K562 (cell line): ENCODE data around the gene EFNA2. TPM values are rescaled to one million over a fixed set of nuclear protein-coding genes. Genes with fewer than 3 reads are reported as not detected.

Experiments used
- BCOR ChIP-seq: fragments of 450-650 bp; IDR thresholded peaks from 2 replicates; pipeline ENCODE4 v1.6.1; 2016
- EWSR1 ChIP-seq: fragments of 450-650 bp; IDR thresholded peaks from 2 replicates; pipeline ENCODE4 v1.6.1; 2018; ENCODE audit warnings: borderline replicate concordance, mild to moderate bottlenecking, low read depth, moderate library complexity; ENCODE audit not compliant: partially characterized antibody
- GABPA ChIP-seq: fragments of 200-800 bp; sonication (Bioruptor generic); conservative IDR thresholded peaks from 2 replicates; pipeline ENCODE4 v1.6.1; 2016; ENCODE audit warnings: low read depth, missing genetic modification characterization, missing compliant biosample characterization
- GABPB2 ChIP-seq: fragments of 250-450 bp; sonication (Bioruptor Pico); conservative IDR thresholded peaks from 2 replicates; pipeline ENCODE4 v1.5.1; 2021; ENCODE audit warnings: mild to moderate bottlenecking
- MIER1 ChIP-seq: fragments of 450-650 bp; IDR thresholded peaks from 2 replicates; pipeline ENCODE4 v1.6.1; 2016; ENCODE audit warnings: antibody characterized with exemption, mild to moderate bottlenecking, low read depth
- MXI1 ChIP-seq: IDR thresholded peaks from 2 replicates; pipeline ENCODE4 v1.6.1; 2011; ENCODE audit warnings: low read depth, mild to moderate bottlenecking, improper control_type of control experiment, low read length
- NUFIP1 ChIP-seq: fragments of 450-650 bp; IDR thresholded peaks from 2 replicates; pipeline ENCODE4 v1.6.1; 2018; ENCODE audit not compliant: partially characterized antibody
- SLC30A9 ChIP-seq: fragments of 250-450 bp; sonication (Bioruptor Pico); IDR thresholded peaks from 2 replicates; pipeline ENCODE4 v1.8.0; 2022; ENCODE audit warnings: mild to moderate bottlenecking, moderate library complexity
- ZNF316 ChIP-seq: fragments of 450-650 bp; IDR thresholded peaks from 2 replicates; pipeline ENCODE4 v1.6.1; 2016
- ZNF57 ChIP-seq: fragments of 450-650 bp; formaldehyde crosslinking; IDR thresholded peaks from 2 replicates; pipeline ENCODE4 v1.4.0; 2020; ENCODE audit warnings: mild to moderate bottlenecking, moderate library complexity
- polyA plus RNA-seq, 8 experiments: library from polyadenylated mRNA; depleted of rRNA in 4 of 8; stranded (reverse) in 5 of 8; unstranded in 3 of 8; fragments of >200 nt; fragmentation: Nextera tagmentation in 2 of 8; fragmentation: Illumina TruSeq in 1 of 8; extraction: Ambion mirVana in 2 of 8; extraction: Trizol in 1 of 8; gene quantifications; 2 replicates each; pipeline versions ENCODE4 v1.2.1 to v1.2.3, GENCODE V29; 2011 to 2014; ENCODE audit warnings: inconsistent platforms in 1 of 8, missing spikeins in 1 of 8
- total RNA-seq, 7 experiments: library from RNA; depleted of rRNA in 6 of 7; stranded (reverse); fragments of >200 nt in 6 of 7; fragmentation: Illumina TruSeq in 2 of 7; extraction: Trizol in 2 of 7; gene quantifications; 2 replicates each; pipeline versions ENCODE4 v1.2.1 to v1.2.3, GENCODE V29; 2011 to 2021; ENCODE audit warnings: low replicate concordance in 1 of 7
- TF ChIP-seq, protein P1 (sequence below), 2 experiments: fragments of 450-650 bp; formaldehyde crosslinking in 1 of 2; IDR thresholded peaks; 2 replicates each; pipeline versions ENCODE4 v1.4.0 to v1.6.1; 2014 to 2020; ENCODE audit warnings: mild to moderate bottlenecking in 2 of 2, borderline replicate concordance in 1 of 2, low read depth in 1 of 2
- TF ChIP-seq, protein P2 (sequence below): sonication (generic); formaldehyde crosslinking; IDR thresholded peaks from 2 replicates; pipeline ENCODE4 v1.5.0; 2020; ENCODE audit warnings: missing genetic modification reagents
- TF ChIP-seq, protein P3 (sequence below): sonication (generic); formaldehyde crosslinking; IDR thresholded peaks from 2 replicates; pipeline ENCODE4 v1.8.1; 2022; ENCODE audit warnings: missing genetic modification reagents
- TF ChIP-seq, protein P4 (sequence below): IDR thresholded peaks from 2 replicates; pipeline ENCODE4 v1.6.1; 2016; ENCODE audit warnings: missing genetic modification characterization, missing compliant biosample characterization

Gene EFNA2
- total and polyA plus RNA-seq, 9 of the 15 experiments (the other 6 are each of a cell fraction or from before 2014, with no cell fraction given), result 0.11 to 0.44 (median 0.15) TPM; not detected in 6

DNA sequence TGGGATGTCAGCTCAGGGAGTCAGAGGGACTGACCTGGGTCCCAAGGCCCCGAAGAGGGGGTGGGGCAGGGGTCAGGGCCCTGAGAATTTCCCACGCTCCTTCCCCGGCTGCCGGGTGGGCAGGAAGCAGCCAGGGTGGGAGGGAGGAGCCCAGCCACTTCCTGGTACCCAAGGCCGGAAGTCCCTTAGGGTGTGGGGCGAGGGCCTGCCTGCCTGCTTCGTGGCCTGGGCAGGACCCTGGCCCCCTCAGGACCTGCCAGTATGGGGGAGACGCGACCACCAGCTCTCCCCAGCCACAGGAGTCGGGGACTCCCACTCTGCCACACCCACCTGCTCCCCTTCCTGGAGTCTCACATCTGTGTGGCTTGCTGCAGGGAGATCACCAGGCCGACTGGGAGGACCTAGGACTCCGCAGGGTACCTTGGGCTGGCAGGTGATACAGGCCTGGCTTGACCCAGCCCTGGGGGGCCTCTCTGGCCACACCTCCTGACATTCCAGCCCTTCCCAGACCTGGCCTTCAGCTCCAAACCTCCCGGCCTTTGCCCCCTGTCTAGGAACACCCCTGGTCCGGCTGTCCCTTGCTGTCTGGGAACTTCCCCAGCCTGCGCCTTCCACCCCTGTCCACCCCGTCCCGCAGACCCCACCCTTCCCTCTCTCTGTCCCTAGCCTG, 26.3 kb upstream of the EFNA2 start (continued):
- TF ChIP-seq, protein P1, sequence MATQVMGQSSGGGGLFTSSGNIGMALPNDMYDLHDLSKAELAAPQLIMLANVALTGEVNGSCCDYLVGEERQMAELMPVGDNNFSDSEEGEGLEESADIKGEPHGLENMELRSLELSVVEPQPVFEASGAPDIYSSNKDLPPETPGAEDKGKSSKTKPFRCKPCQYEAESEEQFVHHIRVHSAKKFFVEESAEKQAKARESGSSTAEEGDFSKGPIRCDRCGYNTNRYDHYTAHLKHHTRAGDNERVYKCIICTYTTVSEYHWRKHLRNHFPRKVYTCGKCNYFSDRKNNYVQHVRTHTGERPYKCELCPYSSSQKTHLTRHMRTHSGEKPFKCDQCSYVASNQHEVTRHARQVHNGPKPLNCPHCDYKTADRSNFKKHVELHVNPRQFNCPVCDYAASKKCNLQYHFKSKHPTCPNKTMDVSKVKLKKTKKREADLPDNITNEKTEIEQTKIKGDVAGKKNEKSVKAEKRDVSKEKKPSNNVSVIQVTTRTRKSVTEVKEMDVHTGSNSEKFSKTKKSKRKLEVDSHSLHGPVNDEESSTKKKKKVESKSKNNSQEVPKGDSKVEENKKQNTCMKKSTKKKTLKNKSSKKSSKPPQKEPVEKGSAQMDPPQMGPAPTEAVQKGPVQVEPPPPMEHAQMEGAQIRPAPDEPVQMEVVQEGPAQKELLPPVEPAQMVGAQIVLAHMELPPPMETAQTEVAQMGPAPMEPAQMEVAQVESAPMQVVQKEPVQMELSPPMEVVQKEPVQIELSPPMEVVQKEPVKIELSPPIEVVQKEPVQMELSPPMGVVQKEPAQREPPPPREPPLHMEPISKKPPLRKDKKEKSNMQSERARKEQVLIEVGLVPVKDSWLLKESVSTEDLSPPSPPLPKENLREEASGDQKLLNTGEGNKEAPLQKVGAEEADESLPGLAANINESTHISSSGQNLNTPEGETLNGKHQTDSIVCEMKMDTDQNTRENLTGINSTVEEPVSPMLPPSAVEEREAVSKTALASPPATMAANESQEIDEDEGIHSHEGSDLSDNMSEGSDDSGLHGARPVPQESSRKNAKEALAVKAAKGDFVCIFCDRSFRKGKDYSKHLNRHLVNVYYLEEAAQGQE (IDR thresholded peaks at IDR 0.05; ENCODE audit: borderline replicate concordance), result no peak
- TF ChIP-seq, protein P1 (CRISPR knock-in tag; IDR thresholded peaks at IDR 0.05; ENCODE audit: low read depth), result 0 out of 2 replicates have a peak, but pooled peaks have one; percentile 67
- TF ChIP-seq NUFIP1 (no peak), EWSR1 (no peak), SLC30A9 (CRISPR knock-in tag) (no peak), ZNF57 (CRISPR knock-in tag) (no peak), GABPA (tag) (peak; percentile 85), ZNF316 (no peak), MXI1 (no peak), MIER1 (no peak), BCOR (no peak), GABPB2 (no peak)
- TF ChIP-seq, protein P2, sequence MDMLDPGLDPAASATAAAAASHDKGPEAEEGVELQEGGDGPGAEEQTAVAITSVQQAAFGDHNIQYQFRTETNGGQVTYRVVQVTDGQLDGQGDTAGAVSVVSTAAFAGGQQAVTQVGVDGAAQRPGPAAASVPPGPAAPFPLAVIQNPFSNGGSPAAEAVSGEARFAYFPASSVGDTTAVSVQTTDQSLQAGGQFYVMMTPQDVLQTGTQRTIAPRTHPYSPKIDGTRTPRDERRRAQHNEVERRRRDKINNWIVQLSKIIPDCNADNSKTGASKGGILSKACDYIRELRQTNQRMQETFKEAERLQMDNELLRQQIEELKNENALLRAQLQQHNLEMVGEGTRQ, result no peak
- TF ChIP-seq, protein P3, sequence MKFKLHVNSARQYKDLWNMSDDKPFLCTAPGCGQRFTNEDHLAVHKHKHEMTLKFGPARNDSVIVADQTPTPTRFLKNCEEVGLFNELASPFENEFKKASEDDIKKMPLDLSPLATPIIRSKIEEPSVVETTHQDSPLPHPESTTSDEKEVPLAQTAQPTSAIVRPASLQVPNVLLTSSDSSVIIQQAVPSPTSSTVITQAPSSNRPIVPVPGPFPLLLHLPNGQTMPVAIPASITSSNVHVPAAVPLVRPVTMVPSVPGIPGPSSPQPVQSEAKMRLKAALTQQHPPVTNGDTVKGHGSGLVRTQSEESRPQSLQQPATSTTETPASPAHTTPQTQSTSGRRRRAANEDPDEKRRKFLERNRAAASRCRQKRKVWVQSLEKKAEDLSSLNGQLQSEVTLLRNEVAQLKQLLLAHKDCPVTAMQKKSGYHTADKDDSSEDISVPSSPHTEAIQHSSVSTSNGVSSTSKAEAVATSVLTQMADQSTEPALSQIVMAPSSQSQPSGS, result no peak
- TF ChIP-seq, protein P4, sequence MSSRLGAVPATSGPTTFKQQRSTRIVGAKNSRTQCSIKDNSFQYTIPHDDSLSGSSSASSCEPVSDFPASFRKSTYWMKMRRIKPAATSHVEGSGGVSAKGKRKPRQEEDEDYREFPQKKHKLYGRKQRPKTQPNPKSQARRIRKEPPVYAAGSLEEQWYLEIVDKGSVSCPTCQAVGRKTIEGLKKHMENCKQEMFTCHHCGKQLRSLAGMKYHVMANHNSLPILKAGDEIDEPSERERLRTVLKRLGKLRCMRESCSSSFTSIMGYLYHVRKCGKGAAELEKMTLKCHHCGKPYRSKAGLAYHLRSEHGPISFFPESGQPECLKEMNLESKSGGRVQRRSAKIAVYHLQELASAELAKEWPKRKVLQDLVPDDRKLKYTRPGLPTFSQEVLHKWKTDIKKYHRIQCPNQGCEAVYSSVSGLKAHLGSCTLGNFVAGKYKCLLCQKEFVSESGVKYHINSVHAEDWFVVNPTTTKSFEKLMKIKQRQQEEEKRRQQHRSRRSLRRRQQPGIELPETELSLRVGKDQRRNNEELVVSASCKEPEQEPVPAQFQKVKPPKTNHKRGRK, result no peak
